Right lobe of liver (tissue), 6 donors: ENCODE measurements around the gene EWSR1. TPM values are rescaled to one million over a fixed set of nuclear protein-coding genes. Genes with fewer than 3 reads are reported as not detected.

Experiments used
- ATAC-seq, 4 donors: fragments of 200-7000 bp; cut with Tn5 transposase; one replicate each; pipeline ENCODE4 v1.9.1; 2020; ENCODE audit warnings: mild to moderate bottlenecking in 4 of 4, moderate library complexity in 4 of 4
- DNase-seq, 3 donors: peaks; one replicate each; pipeline ENCODE4 v3.0.0-alpha.2; 2020
- H3K27ac ChIP-seq, 3 donors: fragments of 200-600 bp; one replicate each; pipeline ENCODE4 v1.8.0; 2022
- H3K27me3 ChIP-seq, 2 donors: fragments of 200-600 bp; one replicate each; pipeline ENCODE4 v1.8.0; 2022
- H3K36me3 ChIP-seq, 4 donors: fragments of 200-600 bp; sonication (generic) in 1 of 4; one replicate each; pipeline versions ENCODE4 v1.5.1 to v1.8.0; 2017 to 2022; ENCODE audit warnings: control low read depth in 1 of 4
- H3K4me1 ChIP-seq, 4 donors: fragments of 200-600 bp; sonication (generic) in 1 of 4; one replicate each; pipeline versions ENCODE4 v1.5.1 to v1.8.0; 2017 to 2022; ENCODE audit warnings: control low read depth in 1 of 4
- H3K4me3 ChIP-seq, 3 donors: fragments of 200-600 bp; one replicate each; pipeline ENCODE4 v1.8.0; 2022
- H3K9me3 ChIP-seq, 4 donors: fragments of 200-600 bp; sonication (generic) in 1 of 4; one replicate each; pipeline versions ENCODE4 v1.5.1 to v1.8.0; 2017 to 2022; ENCODE audit warnings: control low read depth in 1 of 4
- CTCF ChIP-seq, 4 donors: fragments of 200-600 bp in 3 of 4; fragments of 450-650 bp in 1 of 4; IDR thresholded peaks; one replicate each; pipeline versions ENCODE4 v1.5.1 to v1.8.0; 2016 to 2022; ENCODE audit warnings: antibody characterized with exemption in 4 of 4, mild to moderate bottlenecking in 2 of 4
- POLR2A ChIP-seq: fragments of 450-650 bp; IDR thresholded peaks from one replicate; pipeline ENCODE4 v1.6.1; 2017; ENCODE audit warnings: antibody characterized with exemption, mild to moderate bottlenecking
- WGBS: methylation state at CpG from one replicate; pipeline ENCODE4 v1.1.6; 2018; ENCODE audit warnings: low coverage, low lambda C conversion rate; ENCODE audit not compliant: insufficient coverage; ENCODE audit errors: missing lambda C conversion rate; 5-methylcytosine and 5-hydroxymethylcytosine counted together
- intact Hi-C, 2 donors: fragments of 100-400 bp; cut with DNase I; formaldehyde crosslinking; loops; one replicate each; pipeline versions ENCODE4 v1.11.2 to v1.14.1; 2022
- total RNA-seq, 6 experiments: library from RNA; depleted of rRNA in 2 of 6; stranded (reverse); fragments of >200 nt in 2 of 6; fragmentation: NEBNext Ultra II Directional in 3 of 6; extraction: Animal tissue kit (Norgen Biotek cat#: 25700) in 3 of 6; gene quantifications; one replicate each; pipeline versions ENCODE4 v1.1.0 to v1.2.4, GENCODE V29; 2016 to 2023
- donor health status: DM: no; HTN: yes; CAD: no.
- donor health status: DM: no; HTN: no; CAD: no.
- donor health status: DM: no; HTN: no; CAD: no.
- donor health status: DM: no; HTN: yes; CAD: no.
- donor health status: DM: no; HTN: yes; CAD: no.

EWSR1 gene
- total RNA-seq, 6 experiments from 2014 or later: 75.0 to 112 (median 98.2) TPM

DNA sequence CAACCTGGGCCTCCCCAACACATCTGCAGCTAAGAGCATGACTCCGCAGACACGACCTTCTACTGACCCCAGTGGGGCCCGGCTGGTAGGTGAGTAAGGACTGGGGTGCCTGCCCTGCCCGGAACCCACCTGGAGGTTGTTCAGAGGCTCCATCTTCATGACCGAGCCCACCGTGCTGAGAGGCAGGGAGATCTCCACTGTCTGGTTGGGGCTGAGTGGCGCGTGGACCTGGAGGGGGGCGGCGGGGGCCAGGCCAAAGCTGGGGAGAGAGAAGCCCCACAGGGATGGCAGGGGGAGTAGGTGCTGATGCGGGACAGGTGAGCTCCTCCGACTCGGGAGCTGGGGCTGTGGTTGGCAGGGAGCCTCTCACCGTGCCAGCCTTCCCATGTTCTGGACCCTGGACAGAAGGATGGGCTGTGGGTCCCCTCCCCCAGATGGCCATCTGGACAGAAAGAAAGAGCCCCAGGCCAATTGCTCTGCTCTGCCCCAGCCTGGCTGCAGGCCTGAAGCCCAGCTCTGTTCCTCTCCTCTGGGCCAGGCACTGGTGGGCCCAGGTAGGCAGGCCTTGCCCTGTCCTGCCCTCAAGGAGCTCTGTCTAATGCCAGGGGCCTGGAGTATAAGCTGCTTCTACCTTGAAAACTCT lies 63.7 kb downstream of the EWSR1 start:
- H3K36me3 ChIP-seq: peaks cover 0 to 61% (median 8%) of the 10 kb centered on the region in 4 donors
- TF ChIP-seq POLR2A: no peak
- TF ChIP-seq CTCF (IDR thresholded peaks at IDR 0.05): no peak
- WGBS: no CpG with 5 or more reads among the region's 14 CpGs

DNA sequence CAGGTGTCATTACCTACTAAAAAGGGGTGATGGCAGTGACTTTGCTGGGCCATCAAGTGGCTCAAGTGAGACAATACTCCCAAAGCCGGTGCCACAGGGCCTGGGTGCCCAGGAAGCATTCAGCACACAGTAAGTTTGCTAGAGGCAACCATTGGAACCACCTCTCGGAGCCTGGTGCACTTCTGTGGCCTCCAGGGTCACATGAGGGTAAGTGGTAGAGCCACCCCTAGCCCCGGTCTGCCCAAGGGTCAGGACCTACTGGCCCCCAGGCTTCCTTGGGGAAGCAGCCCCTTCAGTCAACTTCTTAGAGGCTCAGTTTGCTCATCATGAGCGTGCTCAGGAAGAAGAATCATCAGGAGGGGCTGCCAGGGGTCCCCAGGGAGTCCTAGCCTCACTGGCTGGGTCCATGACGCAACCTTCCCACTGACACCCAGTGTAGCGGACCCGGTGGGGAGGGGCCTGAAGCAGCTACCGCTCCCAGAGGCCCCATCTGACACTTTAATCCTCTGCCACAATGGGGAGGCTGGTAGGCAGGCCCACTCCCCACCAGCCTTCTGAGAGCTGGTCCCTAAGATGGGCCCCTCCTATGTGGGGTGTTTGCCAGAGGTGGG lies 64.9 kb downstream of the EWSR1 start:
- WGBS: no CpG with 5 or more reads among the region's 8 CpGs
- ATAC-seq: no peak
- TF ChIP-seq POLR2A (no peak), CTCF (IDR thresholded peaks at IDR 0.05) (no peak)
- Histone ChIP-seq H3K27me3 (no peaks in the 10 kb centered on the region), H3K4me3 (no peak overlapping the region), H3K27ac (no peak overlapping the region), H3K36me3 (peaks cover 0 to 49% (median 8%) of the 10 kb centered on the region in 4 donors), H3K9me3 (no peaks in the 10 kb centered on the region), H3K4me1 (peaks cover 0 to 34% (median 15%) of the 10 kb centered on the region in 4 donors)
- no peak for DNase-seq
- intact Hi-C loops: no loop called here

More for the DNA sequence above, 63.7 kb downstream of the EWSR1 start:
- no peaks in the 10 kb centered on the region for H3K9me3 ChIP-seq
- H3K4me1 ChIP-seq: peaks cover 0 to 25% (median 11%) of the 10 kb centered on the region in 4 donors
- H3K4me3 ChIP-seq: no peak overlapping the region
- ATAC-seq (no peak), DNase-seq (no peak)
- no peak overlapping the region for H3K27ac ChIP-seq
- intact Hi-C loops: no loop called here
- no peaks in the 10 kb centered on the region for H3K27me3 ChIP-seq

GRCh38 chr22:29334148-29334547 lies 66.1 kb downstream of the EWSR1 start:
- intact Hi-C loops: no loop called here
- WGBS: no CpG with 5 or more reads among the region's 7 CpGs

GRCh38 chr22:29334696-29335344 lies 66.8 kb downstream of the EWSR1 start:
- DNase-seq: peak in 2 of 3 donors; percentile 61 to 73
- no peaks in the 10 kb centered on the region for H3K27me3 ChIP-seq
- intact Hi-C loops: no loop called here
- H3K27ac ChIP-seq: peak overlapping the region in 2 of 3 donors; percentile 40 to 88
- WGBS: 11% methylated on average over 2 of the region's 12 CpGs
- H3K4me1 ChIP-seq: peaks cover 0 to 40% (median 17%) of the 10 kb centered on the region in 4 donors
- TF ChIP-seq CTCF (IDR thresholded peaks at IDR 0.05) (no peak), POLR2A (no peak)
- peaks cover 0 to 46% (median 12%) of the 10 kb centered on the region in 4 donors for H3K36me3 ChIP-seq
- H3K4me3 ChIP-seq: no peak overlapping the region
- peak; percentile 45 to 61 (median 50) for ATAC-seq
- H3K9me3 ChIP-seq: no peaks in the 10 kb centered on the region

More at GRCh38 chr22:29334148-29334547, 66.1 kb downstream of the EWSR1 start:
- ATAC-seq: no peak
- H3K4me3 ChIP-seq: no peak overlapping the region
- TF ChIP-seq CTCF (IDR thresholded peaks at IDR 0.05): no peak
- TF ChIP-seq POLR2A: no peak
- H3K27me3 ChIP-seq: no peaks in the 10 kb centered on the region
- peak overlapping the region in 1 of 3 donors; percentile 88 for H3K27ac ChIP-seq
- peaks cover 0 to 40% (median 17%) of the 10 kb centered on the region in 4 donors for H3K4me1 ChIP-seq
- peaks cover 0 to 50% (median 11%) of the 10 kb centered on the region in 4 donors for H3K36me3 ChIP-seq
- DNase-seq: peak in 1 of 3 donors; percentile 49
- no peaks in the 10 kb centered on the region for H3K9me3 ChIP-seq
